SK-N-SH (cell line): ENCODE measurements around the gene KCNC4. TPM values are rescaled to one million over a fixed set of nuclear protein-coding genes. Genes with fewer than 3 reads are reported as not detected.

Source experiments
- CTCF ChIA-PET: fragments of 300-600, 350-600 bp; formaldehyde crosslinking; extraction: SDS; loops from one replicate; lab custom pipeline; 2021; lab: Yijun Ruan, JAX
- POLR2A ChIA-PET: fragments of 350-600 bp; sonication (Branson Sonifier 250); formaldehyde crosslinking; extraction: SDS; loops from one replicate; lab custom pipeline; 2020; ENCODE audit warnings: antibody characterized with exemption, inconsistent platforms; lab: Yijun Ruan, JAX
- DNase-seq: peaks from one replicate; pipeline ENCODE4 v3.0.0; 2012
- H2AFZ ChIP-seq: fragments of 200-600 bp; sonication (generic); 2 replicates; pipeline ENCODE4 v1.8.1; 2016; ENCODE audit warnings: antibody characterized with exemption, mild to moderate bottlenecking, low read depth
- H3F3A ChIP-seq: fragments of 200-600 bp; sonication (generic); replicated peaks from 2 replicates; pipeline ENCODE3; 2016; ENCODE audit warnings: antibody characterized with exemption, mild to moderate bottlenecking; ENCODE audit not compliant: insufficient read depth
- H3K27ac ChIP-seq, 2 experiments: fragments of 200-500 bp in 1 of 2; fragments of 200-600 bp in 1 of 2; sonication (Bioruptor generic) in 1 of 2; sonication (generic), shearing (Covaris generic) in 1 of 2; 2 replicates each; pipeline versions ENCODE4 v1.5.1 to v1.6.1; 2014 to 2016; ENCODE audit warnings: low read depth in 2 of 2, inconsistent platforms in 1 of 2, low read length in 1 of 2, mild to moderate bottlenecking in 1 of 2, mixed read lengths in 1 of 2
- H3K27me3 ChIP-seq: fragments of 200-600 bp; sonication (generic), shearing (Covaris generic); 2 replicates; pipeline ENCODE4 v1.6.1; 2016; ENCODE audit warnings: mixed run types; ENCODE audit not compliant: insufficient read depth
- H3K36me3 ChIP-seq, 2 experiments: fragments of 200-500 bp in 1 of 2; fragments of 200-600 bp in 1 of 2; sonication (Bioruptor generic) in 1 of 2; sonication (generic) in 1 of 2; replicated peaks in 1 of 2; 2 replicates each; pipeline versions ENCODE3 to v1.5.1; 2014 to 2016; ENCODE audit warnings: low read length in 1 of 2, mild to moderate bottlenecking in 1 of 2; ENCODE audit not compliant: insufficient read depth in 2 of 2, control insufficient read depth in 1 of 2
- H3K4me1 ChIP-seq, 2 experiments: fragments of 200-500 bp in 1 of 2; fragments of 200-600 bp in 1 of 2; sonication (Bioruptor generic) in 1 of 2; sonication (generic), shearing (Covaris generic) in 1 of 2; 2 replicates each; pipeline versions ENCODE4 v1.5.1 to v1.6.1; 2014 to 2016; ENCODE audit warnings: low read depth in 1 of 2, low read length in 1 of 2, mixed run types in 1 of 2; ENCODE audit not compliant: insufficient read depth in 2 of 2, control insufficient read depth in 1 of 2
- H3K4me2 ChIP-seq: fragments of 200-600 bp; sonication (generic), shearing (Covaris generic); 2 replicates; pipeline ENCODE4 v1.6.1; 2017; ENCODE audit warnings: mixed run types
- H3K4me3 ChIP-seq, 2 experiments: fragments of 200-500 bp in 1 of 2; fragments of 200-600 bp in 1 of 2; sonication (Bioruptor generic) in 1 of 2; sonication (generic), shearing (Covaris generic) in 1 of 2; 2 replicates each; pipeline versions ENCODE4 v1.5.1 to v1.8.1; 2014 to 2016; ENCODE audit warnings: low read depth in 2 of 2, inconsistent platforms in 1 of 2, low read length in 1 of 2, mild to moderate bottlenecking in 1 of 2, mixed read lengths in 1 of 2, moderate library complexity in 1 of 2
- H3K79me2 ChIP-seq: fragments of 200-600 bp; sonication (generic); 2 replicates; pipeline ENCODE4 v1.8.1; 2017; ENCODE audit warnings: mild to moderate bottlenecking; ENCODE audit not compliant: insufficient read depth
- H3K9ac ChIP-seq: fragments of 200-600 bp; sonication (generic); 2 replicates; pipeline ENCODE4 v1.6.1; 2017; ENCODE audit warnings: mixed run types
- H3K9me2 ChIP-seq: fragments of 200-600 bp; sonication (generic); 2 replicates; pipeline ENCODE4 v1.6.1; 2017; ENCODE audit warnings: mixed run types
- H3K9me3 ChIP-seq: fragments of 200-600 bp; sonication (generic); 2 replicates; pipeline ENCODE4 v1.6.1; 2017; ENCODE audit warnings: mixed run types, mild to moderate bottlenecking, moderate library complexity
- H4K20me1 ChIP-seq: fragments of 200-600 bp; sonication (generic); 2 replicates; pipeline ENCODE4 v1.6.1; 2017; ENCODE audit warnings: mild to moderate bottlenecking, mixed run types; ENCODE audit not compliant: insufficient read depth
- GATA2 ChIP-seq: sonication (generic); formaldehyde crosslinking; IDR thresholded peaks from 2 replicates; pipeline ENCODE4 v1.5.0; 2020; ENCODE audit warnings: mild to moderate bottlenecking, missing genetic modification reagents
- MXI1 ChIP-seq: IDR thresholded peaks from 2 replicates; pipeline ENCODE4 v1.6.1; 2012; ENCODE audit warnings: mild to moderate bottlenecking, low read depth, low read length, improper control_type of control experiment
- NRF1 ChIP-seq: IDR thresholded peaks from 2 replicates; pipeline ENCODE4 v1.6.1; 2012; ENCODE audit warnings: low read depth, mild to moderate bottlenecking, low read length
- RCOR1 ChIP-seq: fragments of 150-350 bp; IDR thresholded peaks from 2 replicates; pipeline ENCODE4 v1.6.1; 2017; ENCODE audit warnings: antibody characterized with exemption, low read length
- TEAD4 ChIP-seq: IDR thresholded peaks from 2 replicates; pipeline ENCODE4 v1.4.0; 2012; ENCODE audit warnings: mild to moderate bottlenecking, borderline replicate concordance; ENCODE audit not compliant: insufficient read depth
- WGBS: methylation state at CpG from one replicate; pipeline ENCODE4 v1.1.6; 2017; ENCODE audit warnings: low lambda C conversion rate; 5-methylcytosine and 5-hydroxymethylcytosine counted together
- polyA plus RNA-seq, 3 experiments: library from polyadenylated mRNA; depleted of rRNA; stranded (reverse); fragments of >200 nt; gene quantifications; 2 replicates each; pipeline ENCODE4 v1.2.3, GENCODE V29; 2012
- TF ChIP-seq, protein P1 (sequence below): IDR thresholded peaks from 2 replicates; pipeline ENCODE4 v1.4.0; 2012; ENCODE audit warnings: low read depth, borderline replicate concordance

Gene KCNC4
- polyA plus RNA-seq, 1 of the 3 experiments (the other 2 are of a cell fraction) = 0.51 TPM

DNA sequence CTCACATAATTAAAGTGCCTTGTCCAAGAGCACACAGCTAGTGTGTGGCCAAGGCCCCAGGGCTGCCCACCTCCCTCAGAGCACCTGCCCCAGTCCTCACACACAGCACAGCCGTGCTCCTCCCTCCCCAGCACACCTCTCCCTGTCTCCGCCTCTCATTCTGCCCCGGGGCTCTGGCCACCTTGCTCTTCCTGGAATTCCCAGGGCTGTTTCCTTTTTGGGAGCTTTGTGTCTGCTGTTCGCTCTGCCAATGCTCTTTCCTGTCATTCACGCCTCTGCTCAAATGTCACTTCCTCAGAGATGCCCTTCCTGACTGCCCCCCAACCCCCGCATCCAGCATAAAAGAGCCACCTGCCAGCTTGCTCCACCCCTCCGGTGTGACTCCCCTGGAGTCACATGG lies 46.5 kb upstream of the KCNC4 start:
- no peaks in the 10 kb centered on the region for H3K9me2 ChIP-seq
- ChIA-PET POLR2A (no interaction called here), CTCF (interaction anchor here (0.8 to 10.4 kb wide), 9 partner anchors 9 to 149 kb away, joined by 3 to 76 read pairs (median 5); partner anchors contain the start of gene SLC6A17)
- no peaks in the 10 kb centered on the region for H3K79me2 ChIP-seq
- H3K27ac ChIP-seq = no peak overlapping the region
- H4K20me1 ChIP-seq = no peaks in the 10 kb centered on the region
- no peak overlapping the region for H3K9ac ChIP-seq
- no peak for TF ChIP-seq TEAD4
- no peak for TF ChIP-seq RCOR1
- TF ChIP-seq, protein P1, sequence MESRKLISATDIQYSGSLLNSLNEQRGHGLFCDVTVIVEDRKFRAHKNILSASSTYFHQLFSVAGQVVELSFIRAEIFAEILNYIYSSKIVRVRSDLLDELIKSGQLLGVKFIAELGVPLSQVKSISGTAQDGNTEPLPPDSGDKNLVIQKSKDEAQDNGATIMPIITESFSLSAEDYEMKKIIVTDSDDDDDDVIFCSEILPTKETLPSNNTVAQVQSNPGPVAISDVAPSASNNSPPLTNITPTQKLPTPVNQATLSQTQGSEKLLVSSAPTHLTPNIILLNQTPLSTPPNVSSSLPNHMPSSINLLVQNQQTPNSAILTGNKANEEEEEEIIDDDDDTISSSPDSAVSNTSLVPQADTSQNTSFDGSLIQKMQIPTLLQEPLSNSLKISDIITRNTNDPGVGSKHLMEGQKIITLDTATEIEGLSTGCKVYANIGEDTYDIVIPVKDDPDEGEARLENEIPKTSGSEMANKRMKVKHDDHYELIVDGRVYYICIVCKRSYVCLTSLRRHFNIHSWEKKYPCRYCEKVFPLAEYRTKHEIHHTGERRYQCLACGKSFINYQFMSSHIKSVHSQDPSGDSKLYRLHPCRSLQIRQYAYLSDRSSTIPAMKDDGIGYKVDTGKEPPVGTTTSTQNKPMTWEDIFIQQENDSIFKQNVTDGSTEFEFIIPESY = no peak
- H2AFZ ChIP-seq = no peak overlapping the region
- no peaks in the 10 kb centered on the region for H3F3A ChIP-seq
- WGBS = 66% methylated on average over 7 of the region's 7 CpGs
- DNase-seq = no peak
- H3K27me3 ChIP-seq = no peaks in the 10 kb centered on the region; the same call in 1 of the 2 replicates
- H3K4me1 ChIP-seq = peaks cover 0 to 46% of the 10 kb centered on the region in 2 experiments; a peak in 2 of 4 replicates
- H3K4me2 ChIP-seq = no peak overlapping the region
- no peak overlapping the region for H3K4me3 ChIP-seq
- no peaks in the 10 kb centered on the region for H3K36me3 ChIP-seq
- H3K9me3 ChIP-seq = no peaks in the 10 kb centered on the region

DNA sequence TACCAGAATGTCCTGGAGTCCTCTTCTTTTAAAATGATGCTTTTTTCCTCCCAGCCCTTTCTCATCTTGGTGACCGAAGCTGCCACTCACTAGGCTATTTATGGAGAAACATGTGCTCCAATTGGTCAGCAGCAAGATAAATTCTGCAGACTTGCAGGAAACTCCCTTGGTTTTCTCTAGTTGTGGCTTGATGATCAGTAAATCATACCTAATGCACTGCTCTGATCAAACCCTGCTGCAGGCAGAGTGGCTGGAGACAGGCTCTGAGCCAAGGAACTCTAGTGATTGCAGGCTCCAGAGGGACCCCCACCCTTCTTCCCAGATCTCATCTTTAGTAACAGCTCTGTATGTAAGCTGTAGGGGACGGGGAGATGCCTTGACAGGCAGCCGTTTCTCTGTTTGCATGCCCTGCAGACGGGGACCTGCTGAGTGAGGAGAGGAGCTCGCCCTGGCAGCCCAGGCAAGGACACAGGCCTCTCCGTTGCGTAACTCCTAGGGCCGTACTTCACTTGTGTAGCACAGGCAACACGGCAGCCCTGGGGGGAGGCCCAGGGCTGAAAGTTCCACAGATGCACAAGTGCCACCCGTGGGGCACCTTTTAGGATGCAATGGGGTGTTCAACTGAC lies 45.3 kb upstream of the KCNC4 start:
- Histone ChIP-seq H2AFZ (no peak overlapping the region), H3K9me3 (no peaks in the 10 kb centered on the region), H3F3A (no peaks in the 10 kb centered on the region), H3K27ac (peak overlapping the region in 1 of 2 experiments; percentile 58; a peak in 2 of 4 replicates), H3K4me3 (no peak overlapping the region), H3K4me1 (peaks cover 0 to 54% of the 10 kb centered on the region in 2 experiments; a peak in 2 of 4 replicates), H3K79me2 (no peaks in the 10 kb centered on the region), H3K9me2 (no peaks in the 10 kb centered on the region), H3K27me3 (no peaks in the 10 kb centered on the region; the same call in 1 of the 2 replicates), H3K4me2 (no peak overlapping the region), H3K9ac (no peak overlapping the region), H3K36me3 (no peaks in the 10 kb centered on the region), H4K20me1 (no peaks in the 10 kb centered on the region)
- TF ChIP-seq MXI1 = no peak
- no peak for TF ChIP-seq NRF1
- no peak for TF ChIP-seq TEAD4
- TF ChIP-seq, protein P1 = no peak
- TF ChIP-seq GATA2 (CRISPR knock-in tag) = 0 out of 2 replicates have a peak, but pooled peaks have one; percentile 8
- ChIA-PET CTCF (interaction anchor here (0.7 to 10.4 kb wide), 12 partner anchors 8 to 296 kb away, joined by 3 to 76 read pairs (median 4); partner anchors contain the start of gene SLC6A17), POLR2A (no interaction called here)
- WGBS = 28% methylated on average over 4 of the region's 10 CpGs
- DNase-seq = peak; percentile 52
